Endodermal cell (in vitro differentiated cells): Measurements from ENCODE around the gene GRM8. TPM values are rescaled to one million over a fixed set of nuclear protein-coding genes. Genes with fewer than 3 reads are reported as not detected.
A peak's percentile ranks its signal among the peaks of the same experiment; 100 is the strongest.

Source experiments
- DNase-seq: peaks from one replicate; pipeline ENCODE4 v3.0.0-alpha.2; 2017
- H3K27ac ChIP-seq: 2 replicates; pipeline ENCODE4 v1.5.1; 2013; ENCODE audit warnings: mild to moderate bottlenecking, low read depth, low read length, moderate library complexity
- H3K27me3 ChIP-seq: 2 replicates; pipeline ENCODE4 v1.6.1; 2013; ENCODE audit warnings: mild to moderate bottlenecking, low read length, moderate library complexity; ENCODE audit not compliant: insufficient read depth, control insufficient read depth, poor library complexity, severe bottlenecking
- H3K36me3 ChIP-seq: 2 replicates; pipeline ENCODE4 v1.7.0; 2013; ENCODE audit warnings: mild to moderate bottlenecking, low read length, moderate library complexity; ENCODE audit not compliant: control insufficient read depth, insufficient read depth
- H3K4me1 ChIP-seq: one replicate; pipeline ENCODE4 v1.7.0; 2013; ENCODE audit warnings: low read length; ENCODE audit not compliant: control insufficient read depth, insufficient read depth
- H3K4me3 ChIP-seq: 2 replicates; pipeline ENCODE4 v1.5.1; 2013; ENCODE audit warnings: mild to moderate bottlenecking, low read length, moderate library complexity
- H3K9ac ChIP-seq: 2 replicates; pipeline ENCODE4 v1.6.1; 2013; ENCODE audit warnings: mild to moderate bottlenecking, low read length, moderate library complexity; ENCODE audit not compliant: poor library complexity, severe bottlenecking; ENCODE audit errors: extremely low read depth
- H3K9me3 ChIP-seq: 2 replicates; pipeline ENCODE4 v1.6.1; 2013; ENCODE audit warnings: mild to moderate bottlenecking, low read length, moderate library complexity; ENCODE audit not compliant: control insufficient read depth
- H3K27ac Mint-ChIP-seq: 2 replicates; pipeline ENCODE4 v1.8.0; 2020; ENCODE audit warnings: mixed read lengths
- H3K27me3 Mint-ChIP-seq: 2 replicates; pipeline ENCODE4 v1.8.0; 2021; ENCODE audit warnings: mild to moderate bottlenecking, mixed read lengths; ENCODE audit not compliant: insufficient read depth
- H3K36me3 Mint-ChIP-seq: 2 replicates; pipeline ENCODE4 v1.8.0; 2020; ENCODE audit warnings: low read depth, mixed read lengths
- H3K4me1 Mint-ChIP-seq: 2 replicates; pipeline ENCODE4 v1.8.0; 2020; ENCODE audit warnings: mixed read lengths
- H3K4me3 Mint-ChIP-seq: 2 replicates; pipeline ENCODE4 v1.8.0; 2020; ENCODE audit warnings: mild to moderate bottlenecking, moderate library complexity, mixed read lengths
- H3K9me3 Mint-ChIP-seq: 2 replicates; pipeline ENCODE4 v1.8.0; 2020; ENCODE audit warnings: mild to moderate bottlenecking, mixed read lengths
- CTCF ChIP-seq: fragments of 200-600 bp; sonication (generic); conservative IDR thresholded peaks from 2 replicates; pipeline ENCODE4 v1.5.0; 2021; ENCODE audit warnings: antibody characterized with exemption, mild to moderate bottlenecking
- WGBS, 2 experiments: methylation state at CpG; one replicate each; pipeline versions ENCODE4 v1.1.5 to v1.1.7; 2013; ENCODE audit warnings: missing lambda C conversion rate in 2 of 2, mixed read lengths in 1 of 2; ENCODE audit not compliant: insufficient coverage in 1 of 2, insufficient read length in 1 of 2; 5-methylcytosine and 5-hydroxymethylcytosine counted together
- total RNA-seq, 2 donors: library from RNA; stranded (reverse); fragmentation: NEBNext Ultra II Directional in 1 of 2; extraction: Animal tissue kit (Norgen Biotek cat#: 25700) in 1 of 2; gene quantifications; 2 replicates in 1 of 2; 3 replicates in 1 of 2; pipeline ENCODE4 v1.2.1, GENCODE V29; 2021

Gene GRM8
- total RNA-seq, 2 donors from 2014 or later: 0.93 to 2.0 TPM

GRCh38 chr7:127119517-127119916 is 133.2 kb downstream of the GRM8 start:
- Mint-ChIP-seq H3K27me3 (no peaks in the 10 kb centered on the region), H3K27ac (no peak overlapping the region), H3K9me3 (no peaks in the 10 kb centered on the region), H3K36me3 (no peaks in the 10 kb centered on the region), H3K4me3 (no peak overlapping the region), H3K4me1 (peaks cover 9% of the 10 kb centered on the region)
- WGBS, 2 experiments: 91 to 97% methylated on average over 2 of the region's 2 CpGs
- TF ChIP-seq CTCF: no peak
- DNase-seq: no peak
- Histone ChIP-seq H3K9me3 (no peaks in the 10 kb centered on the region), H3K27me3 (no peaks in the 10 kb centered on the region), H3K27ac (no peak overlapping the region), H3K9ac (no peak overlapping the region), H3K4me1 (no peaks in the 10 kb centered on the region), H3K36me3 (no peaks in the 10 kb centered on the region), H3K4me3 (no peak overlapping the region)

- peaks cover 6% of the 10 kb centered on the region for H3K27me3 Mint-ChIP-seq
- H3K4me1 ChIP-seq: no peaks in the 10 kb centered on the region
- no peak overlapping the region for H3K9ac ChIP-seq
- no peaks in the 10 kb centered on the region for H3K27me3 ChIP-seq
- H3K36me3 ChIP-seq: no peaks in the 10 kb centered on the region
- no peak for TF ChIP-seq CTCF
- no peak overlapping the region for H3K27ac ChIP-seq
- no peak overlapping the region for H3K4me3 ChIP-seq
- no peak overlapping the region for H3K4me3 Mint-ChIP-seq
- H3K9me3 ChIP-seq: no peaks in the 10 kb centered on the region
- 44 to 51% methylated on average over 1 to 3 of the region's 3 CpGs for WGBS, 2 experiments
- H3K27ac Mint-ChIP-seq: peak overlapping the region; percentile 70
- H3K36me3 Mint-ChIP-seq: no peaks in the 10 kb centered on the region
- H3K4me1 Mint-ChIP-seq: peaks cover 5% of the 10 kb centered on the region
- DNase-seq: peak; percentile 68
- no peaks in the 10 kb centered on the region for H3K9me3 Mint-ChIP-seq
Measured at GRCh38 chr7:127114742-127115265, 137.9 kb downstream of the GRM8 start.

GRCh38 chr7:127107601-127108007 is 145.1 kb downstream of the GRM8 start:
- H3K27ac Mint-ChIP-seq: no peak overlapping the region
- Histone ChIP-seq H3K9me3 (no peaks in the 10 kb centered on the region), H3K27me3 (no peaks in the 10 kb centered on the region), H3K4me1 (no peaks in the 10 kb centered on the region), H3K4me3 (no peak overlapping the region), H3K27ac (no peak overlapping the region), H3K9ac (no peak overlapping the region), H3K36me3 (no peaks in the 10 kb centered on the region)
- no peaks in the 10 kb centered on the region for H3K9me3 Mint-ChIP-seq
- H3K4me3 Mint-ChIP-seq: no peak overlapping the region
- DNase-seq: peak; percentile 89
- H3K27me3 Mint-ChIP-seq: peaks cover 15% of the 10 kb centered on the region
- WGBS, 2 experiments: 34 to 38% methylated on average over 4 to 5 of the region's 5 CpGs
- peak; percentile 88 for TF ChIP-seq CTCF
- H3K36me3 Mint-ChIP-seq: no peaks in the 10 kb centered on the region
- no peaks in the 10 kb centered on the region for H3K4me1 Mint-ChIP-seq
